Colonic mucosa (tissue), 4 donors: ENCODE data around the gene CUX1. TPM values are rescaled to one million over a fixed set of nuclear protein-coding genes. Genes with fewer than 3 reads are reported as not detected.

Experiments
- DNase-seq: peaks from one replicate; pipeline ENCODE4 v3.0.0-alpha.2; 2020
- H3K27ac ChIP-seq: fragments of 200-600 bp; one replicate; pipeline ENCODE4 v1.8.0; 2021
- H3K27me3 ChIP-seq: fragments of 200-600 bp; one replicate; pipeline ENCODE4 v1.8.0; 2021
- H3K36me3 ChIP-seq: fragments of 200-600 bp; one replicate; pipeline ENCODE4 v1.8.0; 2021
- H3K4me1 ChIP-seq: fragments of 200-600 bp; one replicate; pipeline ENCODE4 v1.8.0; 2021; ENCODE audit warnings: mild to moderate bottlenecking
- H3K4me3 ChIP-seq: fragments of 200-600 bp; one replicate; pipeline ENCODE4 v1.8.0; 2021
- H3K9ac ChIP-seq, 2 donors: one replicate each; pipeline ENCODE4 v1.7.0; 2013; ENCODE audit warnings: control low read depth in 2 of 2, low read depth in 2 of 2, low read length in 2 of 2
- H3K9me3 ChIP-seq: fragments of 200-600 bp; one replicate; pipeline ENCODE4 v1.8.0; 2021
- intact Hi-C: fragments of 100-400 bp; cut with DNase I; formaldehyde crosslinking; loops from one replicate; pipeline ENCODE4 v1.14.1; 2022
- total RNA-seq, 2 donors: library from RNA; stranded (reverse); fragmentation: NEBNext Ultra II Directional in 1 of 2; extraction: Animal tissue kit (Norgen Biotek cat#: 25700) in 1 of 2; gene quantifications; one replicate each; pipeline ENCODE4 v1.2.1, GENCODE V29; 2021
- TF ChIP-seq, protein P1 (sequence below): fragments of 200-600 bp; IDR thresholded peaks from one replicate; pipeline ENCODE4 v1.8.0; 2022; ENCODE audit warnings: antibody characterized with exemption, mild to moderate bottlenecking
- donor health status: healthy.
- donor health status: DM: no; HTN: no; CAD: no.
- donor health status: DM: no; HTN: no; CAD: no.

CUX1 gene
- total RNA-seq, 2 donors from 2014 or later, result 68.5 to 97.5 TPM

DNA sequence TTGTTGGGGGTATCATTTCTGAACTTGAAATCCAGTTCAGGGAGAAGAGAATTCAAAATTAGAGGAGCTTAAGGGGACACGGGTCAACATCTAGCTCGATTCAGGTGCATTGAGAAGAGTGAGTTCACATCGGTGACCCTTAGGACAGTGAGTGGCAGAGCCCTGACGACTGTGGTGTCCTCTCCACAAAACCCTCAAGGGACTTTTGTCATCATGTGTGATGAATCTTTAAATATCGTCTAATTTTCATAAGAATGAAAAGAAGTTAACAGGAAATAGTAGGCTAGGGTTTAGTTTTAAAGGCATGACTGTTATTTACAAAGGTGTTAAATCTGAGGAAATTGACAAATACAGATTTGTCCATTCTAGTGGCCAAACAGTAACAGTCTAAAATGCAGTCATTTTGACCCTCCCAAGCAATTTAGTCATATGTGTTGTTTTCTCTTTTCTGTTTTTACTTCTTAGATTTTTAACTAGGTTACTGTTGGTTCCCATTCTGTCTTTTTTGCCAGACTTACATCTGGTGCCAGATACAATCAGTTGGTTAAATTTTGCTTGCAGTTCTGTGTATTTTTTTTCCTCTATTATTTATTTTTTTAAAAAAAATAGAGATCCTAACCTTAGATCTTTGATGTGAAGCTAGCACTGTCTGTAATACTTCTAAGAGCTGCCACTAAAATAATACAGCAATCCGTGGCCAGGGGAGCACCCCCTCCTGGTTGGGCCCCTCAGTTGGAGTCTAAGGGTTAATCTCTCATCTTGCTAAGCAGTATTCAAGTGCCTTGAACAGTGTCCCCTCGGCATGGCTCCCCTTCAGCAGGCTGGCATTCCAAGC lies 434.3 kb downstream of the CUX1 start:
- H3K36me3 ChIP-seq, result no peaks in the 10 kb centered on the region
- no peak for DNase-seq
- no peak overlapping the region for H3K27ac ChIP-seq
- no peaks in the 10 kb centered on the region for H3K9me3 ChIP-seq
- no peaks in the 10 kb centered on the region for H3K4me1 ChIP-seq
- H3K4me3 ChIP-seq, result no peak overlapping the region
- no peaks in the 10 kb centered on the region for H3K27me3 ChIP-seq
- TF ChIP-seq, protein P1, sequence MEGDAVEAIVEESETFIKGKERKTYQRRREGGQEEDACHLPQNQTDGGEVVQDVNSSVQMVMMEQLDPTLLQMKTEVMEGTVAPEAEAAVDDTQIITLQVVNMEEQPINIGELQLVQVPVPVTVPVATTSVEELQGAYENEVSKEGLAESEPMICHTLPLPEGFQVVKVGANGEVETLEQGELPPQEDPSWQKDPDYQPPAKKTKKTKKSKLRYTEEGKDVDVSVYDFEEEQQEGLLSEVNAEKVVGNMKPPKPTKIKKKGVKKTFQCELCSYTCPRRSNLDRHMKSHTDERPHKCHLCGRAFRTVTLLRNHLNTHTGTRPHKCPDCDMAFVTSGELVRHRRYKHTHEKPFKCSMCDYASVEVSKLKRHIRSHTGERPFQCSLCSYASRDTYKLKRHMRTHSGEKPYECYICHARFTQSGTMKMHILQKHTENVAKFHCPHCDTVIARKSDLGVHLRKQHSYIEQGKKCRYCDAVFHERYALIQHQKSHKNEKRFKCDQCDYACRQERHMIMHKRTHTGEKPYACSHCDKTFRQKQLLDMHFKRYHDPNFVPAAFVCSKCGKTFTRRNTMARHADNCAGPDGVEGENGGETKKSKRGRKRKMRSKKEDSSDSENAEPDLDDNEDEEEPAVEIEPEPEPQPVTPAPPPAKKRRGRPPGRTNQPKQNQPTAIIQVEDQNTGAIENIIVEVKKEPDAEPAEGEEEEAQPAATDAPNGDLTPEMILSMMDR, result no peak
- H3K9ac ChIP-seq, result no peak overlapping the region
- intact Hi-C loops, result no loop called here

DNA sequence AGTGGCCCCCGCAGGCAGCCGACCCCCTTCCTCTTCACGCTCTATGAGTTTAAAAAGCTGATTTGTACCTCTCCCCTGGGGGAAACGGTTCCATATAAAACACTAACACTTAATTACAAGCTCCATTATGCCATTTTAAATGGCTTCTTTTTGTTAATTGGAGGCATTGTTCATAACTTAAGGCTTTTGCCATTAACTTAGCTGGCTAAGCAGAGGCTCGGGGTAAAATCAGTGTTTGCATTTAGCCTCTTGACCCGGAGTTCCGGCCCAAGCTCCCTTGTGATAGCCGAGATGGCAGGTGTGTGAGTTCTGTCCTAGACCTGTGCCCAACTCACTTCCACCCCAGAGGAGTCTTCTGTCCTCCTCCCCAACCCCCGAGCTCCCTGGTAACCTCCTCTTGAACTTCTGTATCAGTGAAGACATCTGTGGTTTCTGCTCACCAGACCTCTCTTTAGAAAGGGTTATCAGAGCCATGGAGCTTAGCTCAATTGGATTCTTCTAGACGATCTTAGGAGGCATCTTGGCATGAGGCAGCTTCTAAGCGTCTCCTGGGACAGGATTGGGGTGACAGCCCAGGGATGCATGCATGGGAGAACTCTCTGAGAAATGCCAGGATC lies 435.0 kb downstream of the CUX1 start:
- H3K4me3 ChIP-seq, result no peak overlapping the region
- DNase-seq, result no peak
- no peak overlapping the region for H3K27ac ChIP-seq
- no peak overlapping the region for H3K9ac ChIP-seq
- H3K36me3 ChIP-seq, result no peaks in the 10 kb centered on the region
- TF ChIP-seq, protein P1, result no peak
- no peaks in the 10 kb centered on the region for H3K4me1 ChIP-seq
- H3K9me3 ChIP-seq, result no peaks in the 10 kb centered on the region
- intact Hi-C loops, result no loop called here
- no peaks in the 10 kb centered on the region for H3K27me3 ChIP-seq

DNA sequence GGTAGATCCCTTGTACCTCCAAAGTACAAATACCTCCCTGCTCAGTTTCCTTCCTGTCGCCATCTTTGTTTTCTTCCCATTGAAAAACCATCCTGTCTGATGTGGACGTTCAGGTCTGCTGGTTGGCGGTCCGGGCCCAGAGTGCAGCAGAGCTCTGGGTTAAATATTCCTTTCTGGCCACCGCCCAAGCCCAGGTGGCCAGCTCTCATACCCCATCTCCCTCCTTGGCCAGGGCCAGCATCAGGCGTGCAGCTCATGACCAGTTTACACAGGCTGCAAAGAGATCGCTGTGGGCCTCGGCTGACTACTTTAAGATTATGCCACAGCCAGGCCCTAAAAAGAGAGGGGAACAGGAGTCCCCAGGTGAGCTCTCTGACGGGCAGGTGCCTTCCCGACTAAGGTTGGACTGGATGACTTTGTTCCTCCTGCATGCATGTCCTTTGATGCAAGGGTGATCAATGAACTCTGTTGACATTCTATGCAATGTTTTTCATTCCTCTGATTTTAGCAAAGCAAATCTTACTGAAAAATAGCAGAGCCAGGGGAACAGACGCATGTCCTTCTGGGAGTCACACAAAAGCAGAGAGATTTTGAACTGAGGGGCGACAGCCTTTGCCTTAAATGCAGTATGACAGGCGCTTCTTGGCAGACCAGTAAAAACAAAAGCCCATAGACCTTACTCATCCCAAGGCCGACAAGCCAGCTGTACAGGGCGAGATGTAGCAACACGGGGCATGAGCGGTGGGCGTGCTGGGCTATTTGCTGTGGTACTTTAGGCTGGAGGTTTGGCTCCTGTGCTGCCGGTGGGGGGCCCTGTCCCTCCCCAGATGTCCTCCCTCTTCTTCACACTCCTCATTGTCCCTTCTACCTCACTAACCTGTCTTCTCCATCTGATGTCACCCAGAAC lies 435.9 kb downstream of the CUX1 start:
- Histone ChIP-seq H3K4me3 (no peak overlapping the region), H3K36me3 (no peaks in the 10 kb centered on the region), H3K9me3 (no peaks in the 10 kb centered on the region), H3K27ac (no peak overlapping the region), H3K27me3 (no peaks in the 10 kb centered on the region), H3K4me1 (no peaks in the 10 kb centered on the region), H3K9ac (no peak overlapping the region)
- intact Hi-C loops, result no loop called here
- no peak for DNase-seq
- TF ChIP-seq, protein P1, result no peak

DNA sequence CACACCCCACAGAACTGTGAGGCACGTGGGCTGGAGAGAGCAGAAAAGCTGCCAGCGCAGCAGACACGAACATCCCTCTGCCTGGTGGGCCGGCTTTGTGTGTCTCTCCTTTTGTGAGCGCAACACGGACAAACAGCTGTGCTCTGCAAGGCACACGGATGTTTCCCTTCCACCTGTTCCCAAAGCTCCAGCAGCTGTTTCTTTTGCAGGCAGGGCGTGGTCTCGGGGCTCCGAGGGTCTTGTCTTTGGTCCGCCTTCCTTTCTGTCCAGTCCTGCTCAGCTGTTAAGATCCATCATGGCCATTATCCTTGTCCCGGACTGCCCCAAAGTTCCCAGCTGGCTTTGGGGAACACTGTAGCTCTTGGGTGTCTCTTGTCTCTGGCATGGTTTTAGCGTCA lies 436.5 kb downstream of the CUX1 start:
- H3K36me3 ChIP-seq, result no peaks in the 10 kb centered on the region
- H3K4me3 ChIP-seq, result no peak overlapping the region
- DNase-seq, result no peak
- intact Hi-C loops, result no loop called here
- H3K9ac ChIP-seq, result no peak overlapping the region
- no peaks in the 10 kb centered on the region for H3K4me1 ChIP-seq
- no peaks in the 10 kb centered on the region for H3K27me3 ChIP-seq
- TF ChIP-seq, protein P1, result no peak
- no peaks in the 10 kb centered on the region for H3K9me3 ChIP-seq
- no peak overlapping the region for H3K27ac ChIP-seq

DNA sequence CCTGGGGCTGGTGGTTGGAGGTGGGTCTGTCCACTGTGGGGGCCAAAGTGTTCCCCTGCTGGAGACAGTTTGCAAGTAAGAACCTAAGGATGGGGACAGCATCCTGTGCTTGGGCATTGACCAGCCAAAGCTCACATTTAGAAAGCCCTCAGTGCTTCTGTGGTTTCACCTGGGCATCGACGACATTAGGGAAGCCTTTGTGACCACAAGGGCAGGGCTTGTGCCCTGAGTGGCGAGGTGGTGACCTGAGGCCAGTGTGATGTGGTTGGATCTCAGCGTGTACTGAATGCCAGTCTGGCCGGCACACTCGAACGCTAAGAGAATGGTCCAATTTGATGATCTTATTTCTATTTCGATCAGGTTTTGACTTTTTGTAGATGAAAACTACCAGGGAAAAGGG lies 437.1 kb downstream of the CUX1 start:
- Histone ChIP-seq H3K9me3 (no peaks in the 10 kb centered on the region), H3K9ac (no peak overlapping the region), H3K27ac (no peak overlapping the region), H3K4me1 (no peaks in the 10 kb centered on the region), H3K36me3 (no peaks in the 10 kb centered on the region), H3K27me3 (no peaks in the 10 kb centered on the region), H3K4me3 (no peak overlapping the region)
- intact Hi-C loops, result no loop called here
- DNase-seq, result no peak
- TF ChIP-seq, protein P1, result no peak
